Islet precursor cell (in vitro differentiated cells): Measurements from ENCODE around the gene DRC1.

Source experiments
- DNase-seq: peaks from one replicate; pipeline ENCODE4 v3.0.0-alpha.2; 2018

DRC1 gene

DNA sequence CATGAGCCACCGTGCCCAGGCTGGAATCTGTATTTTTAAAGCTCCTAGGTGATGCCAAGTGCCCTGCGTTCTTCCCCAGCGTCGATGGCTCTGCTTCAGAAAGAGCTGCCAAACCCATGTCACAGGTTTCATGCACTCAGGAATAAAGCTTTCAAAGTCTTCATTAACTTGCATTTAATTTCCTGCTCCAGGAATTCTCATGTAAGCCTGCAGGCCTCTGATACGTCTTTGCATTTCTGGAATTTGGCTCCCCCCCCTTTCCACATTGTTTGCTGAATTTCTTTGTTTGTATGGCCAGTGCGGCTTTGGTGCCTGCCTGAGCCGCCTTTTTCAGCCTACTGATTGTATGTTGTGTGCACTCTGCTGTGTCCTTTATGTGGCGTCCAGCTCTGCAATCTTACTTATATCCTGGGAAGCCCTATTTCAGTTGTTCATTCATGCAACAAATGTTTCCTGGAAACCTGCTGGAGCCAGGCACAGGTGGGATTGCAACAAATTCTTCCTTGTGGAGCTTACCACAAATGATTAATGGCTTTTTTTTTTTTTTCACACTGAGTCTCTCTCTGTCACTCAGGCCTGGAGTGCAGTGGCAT is 94.1 kb downstream of the DRC1 start:
- no peak for DNase-seq

DNA sequence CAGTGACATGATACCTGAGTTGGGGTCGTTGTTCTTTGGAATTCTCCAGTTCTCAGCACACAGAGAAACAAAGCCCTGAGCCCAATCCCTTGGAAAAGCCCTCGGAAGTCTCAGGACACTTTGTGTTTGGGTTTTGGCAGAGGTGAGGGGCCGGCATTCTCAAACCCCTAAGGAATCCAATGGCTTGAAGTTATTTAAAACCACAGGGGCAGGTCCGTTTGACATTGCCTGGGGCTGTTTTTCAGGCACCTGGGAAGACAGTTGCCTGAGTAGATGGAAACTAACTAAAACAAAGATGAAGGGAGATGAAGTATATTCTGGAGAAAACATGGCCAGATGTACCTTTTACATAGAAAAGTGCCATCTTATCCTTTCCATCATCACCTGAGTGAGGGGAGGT is 98.7 kb downstream of the DRC1 start:
- no peak for DNase-seq

DNA sequence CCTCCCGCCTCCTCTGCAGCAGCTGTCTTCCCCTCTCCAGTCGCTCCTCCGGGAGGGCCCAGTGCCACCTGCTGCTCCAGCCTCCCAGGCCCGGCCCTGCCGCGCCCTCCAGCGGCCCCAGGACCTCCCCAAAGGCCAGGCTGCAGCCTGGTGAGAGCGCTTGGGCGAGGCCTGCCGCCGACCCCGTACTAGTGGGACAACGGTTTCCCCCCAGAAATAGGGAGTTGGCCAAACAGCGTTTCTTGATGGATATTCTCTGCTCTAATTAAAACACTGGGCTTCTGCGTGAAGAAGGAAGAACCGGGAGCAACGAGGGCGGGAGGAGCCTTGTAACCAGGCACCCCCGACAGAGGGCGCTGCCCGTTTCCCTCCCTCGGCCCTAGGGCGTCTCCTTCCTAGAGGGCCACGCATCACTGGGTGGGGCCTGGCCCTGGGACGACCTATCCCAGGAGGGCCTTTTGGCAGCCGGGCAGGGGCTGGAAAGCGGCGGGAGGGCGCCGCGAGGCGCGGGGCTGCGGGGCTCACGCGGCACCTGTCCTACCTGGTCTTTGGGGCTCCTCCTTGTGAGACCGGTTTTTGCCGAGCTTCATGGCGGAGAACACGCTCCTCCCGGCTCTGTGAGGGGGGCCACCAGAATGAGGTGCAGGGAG is 101.6 kb downstream of the DRC1 start:
- peak; percentile 93 for DNase-seq

DNA sequence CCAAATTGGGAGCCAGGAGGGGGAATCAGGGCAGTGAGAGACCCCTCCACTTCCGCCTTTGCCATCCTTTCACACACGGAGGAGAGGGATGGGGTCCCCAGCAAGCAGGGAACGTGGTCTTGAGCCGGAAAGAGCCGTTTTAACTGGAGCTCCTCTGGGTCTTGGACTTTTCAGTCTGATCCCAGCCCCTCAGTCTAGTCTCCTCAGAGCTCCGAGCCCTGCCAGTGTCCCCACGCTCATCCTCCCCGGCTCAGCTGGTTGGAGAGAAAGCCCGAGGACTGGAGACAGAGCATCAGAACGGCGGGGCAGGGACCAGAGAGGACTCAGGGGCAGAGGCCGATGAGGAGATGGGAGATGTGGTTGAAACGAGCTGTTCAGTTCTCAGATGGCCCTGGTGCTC is 102.3 kb downstream of the DRC1 start:
- no peak for DNase-seq

DNA sequence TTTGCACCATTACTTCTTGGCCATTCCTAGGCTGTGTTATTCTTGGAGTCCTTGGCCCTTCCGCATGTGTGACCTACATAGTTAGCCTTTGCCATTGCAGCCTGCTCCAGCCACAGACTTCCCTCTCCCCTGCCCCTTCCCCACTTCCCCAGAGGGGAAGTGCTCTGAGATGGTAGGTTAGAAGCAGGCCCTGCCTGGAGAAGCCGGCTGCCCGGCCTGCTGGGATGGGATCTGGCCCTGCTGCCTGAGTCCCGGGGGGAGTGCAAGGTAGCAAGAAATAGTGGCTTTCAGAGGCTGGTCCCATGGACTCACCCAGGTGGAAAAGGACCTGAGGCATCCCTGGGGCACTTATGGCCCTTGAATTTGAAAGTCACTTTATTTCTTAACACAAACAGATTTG is 104.6 kb downstream of the DRC1 start:
- DNase-seq: no peak
